Measurements from ENCODE around the gene S1PR4.
"Not testable (repeated sequence)": the region's sequence is repeated elsewhere in the genome, so short reads cannot be mapped to it uniquely, and the experiment has no call there.

Gene S1PR4

GRCh38 chr19:3152419-3152780 lies 26.2 kb upstream of the S1PR4 start:
- DNase-seq (ENCODE audit: low spot score): no peak

GRCh38 chr19:3153286-3154230 lies 25.0 kb upstream of the S1PR4 start:
- DNase-seq (ENCODE audit: low spot score): no peak

GRCh38 chr19:3154447-3154846 lies 24.1 kb upstream of the S1PR4 start:
- not testable (repeated sequence) for DNase-seq (ENCODE audit: low spot score)

GRCh38 chr19:3154957-3155736 lies 23.4 kb upstream of the S1PR4 start:
- no peak for DNase-seq (ENCODE audit: low spot score)

GRCh38 chr19:3157096-3157845 lies 21.3 kb upstream of the S1PR4 start:
- peak; percentile 4 for DNase-seq (ENCODE audit: low spot score)

GRCh38 chr19:3159565-3159964 lies 19.0 kb upstream of the S1PR4 start:
- no peak for DNase-seq (ENCODE audit: low spot score)

GRCh38 chr19:3160219-3160618 lies 18.4 kb upstream of the S1PR4 start:
- no peak for DNase-seq (ENCODE audit: low spot score)

GRCh38 chr19:3161453-3161852 lies 17.1 kb upstream of the S1PR4 start:
- DNase-seq (ENCODE audit: low spot score): no peak

- peak; percentile 43 for DNase-seq (ENCODE audit: low spot score)
Measured at GRCh38 chr19:3162418-3163229, 15.9 kb upstream of the S1PR4 start.

- peak; percentile 96 for DNase-seq (ENCODE audit: low spot score)
Measured at GRCh38 chr19:3163230-3163886, 15.2 kb upstream of the S1PR4 start.

- DNase-seq (ENCODE audit: low spot score): no peak
Measured at GRCh38 chr19:3163943-3164342, 14.6 kb upstream of the S1PR4 start.

- DNase-seq (ENCODE audit: low spot score): peak; percentile 4
Measured at GRCh38 chr19:3167533-3168272, 10.9 kb upstream of the S1PR4 start.

GRCh38 chr19:3171894-3172672 lies 6.5 kb upstream of the S1PR4 start:
- DNase-seq (ENCODE audit: low spot score): peak; percentile 9

GRCh38 chr19:3172673-3173000 lies 5.9 kb upstream of the S1PR4 start:
- DNase-seq (ENCODE audit: low spot score): not testable (repeated sequence)

- no peak for DNase-seq (ENCODE audit: low spot score)
Measured at GRCh38 chr19:3175781-3176714, 2.5 kb upstream of the S1PR4 start.

- DNase-seq (ENCODE audit: low spot score): peak; percentile 29
Measured at GRCh38 chr19:3176715-3177501, 1.7 kb upstream of the S1PR4 start.

GRCh38 chr19:3178973-3179738 lies 587 bp downstream of the S1PR4 start:
- DNase-seq (ENCODE audit: low spot score): no peak

Measured in iPS-NIHi11 (cell line).